Panc1 (cell line): ENCODE measurements around the gene SEMA4D.

Experiments used
- CTCF ChIP-seq: fragments of 450-650 bp; IDR thresholded peaks from 2 replicates; pipeline ENCODE4 v1.5.1; 2017; ENCODE audit warnings: mild to moderate bottlenecking
- POLR2AphosphoS5 ChIP-seq: IDR thresholded peaks from 2 replicates; pipeline ENCODE4 v1.6.1; 2012; ENCODE audit warnings: mild to moderate bottlenecking, low read depth, low read length, moderate library complexity
- SIN3A ChIP-seq: IDR thresholded peaks from 2 replicates; pipeline ENCODE4 v1.6.1; 2012; ENCODE audit warnings: low read depth, mild to moderate bottlenecking, low read length, moderate library complexity, borderline replicate concordance; ENCODE audit not compliant: insufficient read depth
- TCF7L2 ChIP-seq: IDR thresholded peaks from 2 replicates; pipeline ENCODE4 v1.6.1; 2011; ENCODE audit warnings: mild to moderate bottlenecking, low read depth, low read length, inconsistent platforms
- TF ChIP-seq, protein P1 (sequence below), 2 experiments: IDR thresholded peaks; 2 replicates each; pipeline ENCODE4 v1.6.1; 2011 to 2012; ENCODE audit warnings: low read depth in 2 of 2, control low read depth in 1 of 2, low read length in 1 of 2, mild to moderate bottlenecking in 1 of 2, moderate library complexity in 1 of 2; ENCODE audit not compliant: insufficient read depth in 1 of 2

DNA sequence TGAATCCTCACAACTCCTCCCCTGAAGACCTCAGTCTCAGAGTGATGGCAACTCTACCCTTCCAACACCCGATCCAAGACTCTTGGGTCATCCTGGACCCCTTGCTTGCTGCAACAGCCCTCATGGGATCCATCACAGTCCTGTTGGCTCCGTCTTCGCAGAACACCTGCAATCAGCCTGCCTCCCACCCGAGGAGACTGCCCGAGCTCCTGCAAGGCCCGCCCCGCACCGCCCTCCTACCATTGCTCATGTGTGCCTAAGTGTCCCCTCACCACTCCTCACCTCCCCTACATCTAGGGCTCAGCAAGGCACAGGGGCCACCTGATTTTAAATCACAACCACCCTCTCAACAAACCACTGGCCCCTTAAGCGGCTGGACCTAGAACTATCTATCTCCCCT is 5.3 kb downstream of the SEMA4D start:
- no peak for TF ChIP-seq CTCF
- no peak for TF ChIP-seq TCF7L2
- TF ChIP-seq, protein P1, sequence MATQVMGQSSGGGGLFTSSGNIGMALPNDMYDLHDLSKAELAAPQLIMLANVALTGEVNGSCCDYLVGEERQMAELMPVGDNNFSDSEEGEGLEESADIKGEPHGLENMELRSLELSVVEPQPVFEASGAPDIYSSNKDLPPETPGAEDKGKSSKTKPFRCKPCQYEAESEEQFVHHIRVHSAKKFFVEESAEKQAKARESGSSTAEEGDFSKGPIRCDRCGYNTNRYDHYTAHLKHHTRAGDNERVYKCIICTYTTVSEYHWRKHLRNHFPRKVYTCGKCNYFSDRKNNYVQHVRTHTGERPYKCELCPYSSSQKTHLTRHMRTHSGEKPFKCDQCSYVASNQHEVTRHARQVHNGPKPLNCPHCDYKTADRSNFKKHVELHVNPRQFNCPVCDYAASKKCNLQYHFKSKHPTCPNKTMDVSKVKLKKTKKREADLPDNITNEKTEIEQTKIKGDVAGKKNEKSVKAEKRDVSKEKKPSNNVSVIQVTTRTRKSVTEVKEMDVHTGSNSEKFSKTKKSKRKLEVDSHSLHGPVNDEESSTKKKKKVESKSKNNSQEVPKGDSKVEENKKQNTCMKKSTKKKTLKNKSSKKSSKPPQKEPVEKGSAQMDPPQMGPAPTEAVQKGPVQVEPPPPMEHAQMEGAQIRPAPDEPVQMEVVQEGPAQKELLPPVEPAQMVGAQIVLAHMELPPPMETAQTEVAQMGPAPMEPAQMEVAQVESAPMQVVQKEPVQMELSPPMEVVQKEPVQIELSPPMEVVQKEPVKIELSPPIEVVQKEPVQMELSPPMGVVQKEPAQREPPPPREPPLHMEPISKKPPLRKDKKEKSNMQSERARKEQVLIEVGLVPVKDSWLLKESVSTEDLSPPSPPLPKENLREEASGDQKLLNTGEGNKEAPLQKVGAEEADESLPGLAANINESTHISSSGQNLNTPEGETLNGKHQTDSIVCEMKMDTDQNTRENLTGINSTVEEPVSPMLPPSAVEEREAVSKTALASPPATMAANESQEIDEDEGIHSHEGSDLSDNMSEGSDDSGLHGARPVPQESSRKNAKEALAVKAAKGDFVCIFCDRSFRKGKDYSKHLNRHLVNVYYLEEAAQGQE (IDR thresholded peaks at IDR 0.05; ENCODE audit: insufficient read depth in 1 of 2, low read depth in 2 of 2, low read length in 1 of 2), result no peak
- no peak for TF ChIP-seq POLR2AphosphoS5
- TF ChIP-seq SIN3A, result no peak
